Astrocyte of the spinal cord (primary cell): ENCODE results near the gene GPR37L1.
"Not testable (repeated sequence)": the region's sequence is repeated elsewhere in the genome, so short reads cannot be mapped to it uniquely, and the experiment has no call there.

Source experiments
- DNase-seq: peaks from one replicate; pipeline ENCODE4 v3.0.0; 2011; ENCODE audit warnings: low read depth, low spot score
- H3K4me3 ChIP-seq: 2 replicates; pipeline ENCODE4 v1.5.1; 2011; ENCODE audit warnings: low read depth, mild to moderate bottlenecking, low read length, moderate library complexity
- in situ Hi-C: cut with HindIII; loops from 2 replicates; pipeline ENCODE4 v1.10.0; 2017; ENCODE audit warnings: low sequenced_read_pairs
- TF ChIP-seq, protein P1 (sequence below): IDR thresholded peaks from 2 replicates; pipeline ENCODE4 v1.5.1; 2012; ENCODE audit warnings: low read depth, mild to moderate bottlenecking, low read length, inconsistent platforms

The GPR37L1 gene

DNA sequence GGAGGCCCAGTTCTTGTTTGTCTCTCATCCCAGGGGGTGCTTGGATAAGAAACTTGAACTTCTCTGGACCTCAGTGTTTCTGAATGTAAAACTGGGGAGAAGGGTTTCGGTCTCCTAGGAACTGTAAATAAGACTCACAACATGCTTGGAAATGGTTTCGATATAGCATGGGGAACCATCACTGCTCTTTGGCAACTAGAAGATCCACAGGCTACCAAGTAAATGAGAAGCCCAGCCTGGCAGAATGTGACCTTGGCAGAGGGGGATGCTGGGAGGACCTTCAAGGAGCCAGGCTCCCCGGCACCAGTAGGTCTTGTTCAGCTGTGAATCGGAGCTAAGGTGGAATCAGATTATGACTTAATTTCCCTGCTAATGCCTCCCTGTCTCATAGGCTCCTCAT, 18.1 kb downstream of the GPR37L1 start:
- no peak overlapping the region for H3K4me3 ChIP-seq
- TF ChIP-seq, protein P1, sequence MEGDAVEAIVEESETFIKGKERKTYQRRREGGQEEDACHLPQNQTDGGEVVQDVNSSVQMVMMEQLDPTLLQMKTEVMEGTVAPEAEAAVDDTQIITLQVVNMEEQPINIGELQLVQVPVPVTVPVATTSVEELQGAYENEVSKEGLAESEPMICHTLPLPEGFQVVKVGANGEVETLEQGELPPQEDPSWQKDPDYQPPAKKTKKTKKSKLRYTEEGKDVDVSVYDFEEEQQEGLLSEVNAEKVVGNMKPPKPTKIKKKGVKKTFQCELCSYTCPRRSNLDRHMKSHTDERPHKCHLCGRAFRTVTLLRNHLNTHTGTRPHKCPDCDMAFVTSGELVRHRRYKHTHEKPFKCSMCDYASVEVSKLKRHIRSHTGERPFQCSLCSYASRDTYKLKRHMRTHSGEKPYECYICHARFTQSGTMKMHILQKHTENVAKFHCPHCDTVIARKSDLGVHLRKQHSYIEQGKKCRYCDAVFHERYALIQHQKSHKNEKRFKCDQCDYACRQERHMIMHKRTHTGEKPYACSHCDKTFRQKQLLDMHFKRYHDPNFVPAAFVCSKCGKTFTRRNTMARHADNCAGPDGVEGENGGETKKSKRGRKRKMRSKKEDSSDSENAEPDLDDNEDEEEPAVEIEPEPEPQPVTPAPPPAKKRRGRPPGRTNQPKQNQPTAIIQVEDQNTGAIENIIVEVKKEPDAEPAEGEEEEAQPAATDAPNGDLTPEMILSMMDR: no peak
- no peak for DNase-seq
- in situ Hi-C loops: no loop called here

DNA sequence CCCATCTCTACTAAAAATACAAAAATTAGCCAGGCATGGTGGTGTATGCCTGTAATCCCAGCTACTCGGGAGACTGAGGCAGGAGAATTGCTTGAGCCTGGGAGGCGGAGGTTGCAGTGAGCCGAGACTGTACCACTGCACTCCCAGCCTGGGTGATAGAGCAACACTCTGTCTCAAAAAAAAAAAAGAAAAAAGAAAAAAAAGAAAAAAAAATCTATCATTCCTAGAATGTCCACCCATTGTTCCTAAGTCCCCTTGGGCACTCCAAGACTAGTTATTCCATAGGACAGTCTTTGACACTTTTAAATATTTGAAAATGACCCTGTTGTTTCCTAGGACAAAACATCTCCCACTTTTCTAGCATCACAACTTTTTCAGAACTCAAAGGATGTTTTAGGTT, 18.8 kb downstream of the GPR37L1 start:
- H3K4me3 ChIP-seq, in situ Hi-C loops, DNase-seq: not testable (repeated sequence)

DNA sequence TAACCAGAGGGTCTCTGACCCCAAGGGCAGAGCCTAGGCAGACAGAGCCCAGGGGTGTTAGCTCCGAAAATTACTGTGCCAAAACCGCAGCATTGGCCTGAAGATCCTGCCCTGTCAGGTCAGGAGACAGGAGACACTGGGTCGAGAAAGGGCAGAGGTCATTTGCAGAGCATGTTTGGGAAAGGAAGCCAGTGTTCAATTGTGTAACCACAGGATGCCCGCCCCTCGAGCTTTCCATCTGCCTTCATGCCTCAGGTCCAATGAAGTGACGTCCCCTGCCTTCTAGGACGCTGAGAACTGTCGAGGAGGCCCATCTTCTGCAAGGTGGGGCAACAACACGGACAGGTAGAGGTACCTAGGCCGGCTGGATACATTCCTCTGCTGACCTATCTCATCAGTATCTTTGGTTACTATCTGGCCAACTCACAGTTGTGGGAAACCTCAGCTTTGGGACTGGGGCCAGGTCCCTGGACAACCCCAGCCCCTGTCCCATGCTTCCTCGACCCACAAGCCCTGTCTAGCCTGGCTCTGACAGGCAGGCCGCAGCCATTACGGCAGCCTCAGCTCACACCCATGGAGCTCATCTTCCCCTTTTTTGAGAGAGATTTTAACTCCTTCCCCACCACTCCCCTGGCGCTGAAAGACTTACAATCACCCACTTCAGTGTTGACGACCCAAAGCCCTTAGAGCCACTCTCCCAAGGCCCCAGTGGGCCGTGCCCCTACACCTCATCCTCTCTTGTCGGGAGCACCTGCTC, 20.5 kb downstream of the GPR37L1 start:
- peak overlapping the region; percentile 87 for H3K4me3 ChIP-seq
- TF ChIP-seq, protein P1: no peak
- no peak for DNase-seq
- in situ Hi-C loops: no loop called here

DNA sequence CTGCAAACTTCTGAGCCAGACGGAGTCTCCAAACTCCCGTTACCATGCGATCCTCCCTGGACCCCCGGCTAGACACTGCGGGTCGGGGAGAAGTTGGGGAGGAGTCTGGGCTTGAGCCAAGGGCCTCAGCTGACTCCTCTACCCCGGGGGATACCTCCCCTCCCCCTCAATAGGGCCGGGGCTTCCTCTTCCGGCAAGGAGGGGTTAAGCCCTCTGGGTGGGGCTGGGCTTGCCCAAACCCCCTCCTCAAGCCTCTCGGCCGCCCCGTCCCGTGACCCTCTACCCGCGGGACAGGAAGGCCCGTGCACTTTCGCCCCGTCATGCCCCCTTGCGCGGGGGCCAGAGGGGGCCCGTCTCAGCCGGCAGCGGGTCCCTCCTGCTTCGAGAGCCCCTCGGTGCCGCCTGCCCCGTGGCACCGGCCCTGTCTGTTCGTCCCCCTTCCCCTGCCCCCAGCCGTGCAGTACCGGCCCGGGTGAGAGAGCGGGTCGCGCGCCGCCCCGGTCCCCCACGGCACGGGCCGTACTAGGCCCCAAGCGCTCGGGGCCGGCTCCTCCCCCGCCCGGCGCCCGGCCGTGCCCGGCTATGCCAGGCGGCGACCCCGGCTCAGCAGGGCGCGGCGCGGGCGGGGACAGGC, 21.2 kb downstream of the GPR37L1 start:
- H3K4me3 ChIP-seq: peak overlapping the region; percentile 87
- in situ Hi-C loops: no loop called here
- TF ChIP-seq, protein P1: no peak
- DNase-seq: peak; percentile 16

DNA sequence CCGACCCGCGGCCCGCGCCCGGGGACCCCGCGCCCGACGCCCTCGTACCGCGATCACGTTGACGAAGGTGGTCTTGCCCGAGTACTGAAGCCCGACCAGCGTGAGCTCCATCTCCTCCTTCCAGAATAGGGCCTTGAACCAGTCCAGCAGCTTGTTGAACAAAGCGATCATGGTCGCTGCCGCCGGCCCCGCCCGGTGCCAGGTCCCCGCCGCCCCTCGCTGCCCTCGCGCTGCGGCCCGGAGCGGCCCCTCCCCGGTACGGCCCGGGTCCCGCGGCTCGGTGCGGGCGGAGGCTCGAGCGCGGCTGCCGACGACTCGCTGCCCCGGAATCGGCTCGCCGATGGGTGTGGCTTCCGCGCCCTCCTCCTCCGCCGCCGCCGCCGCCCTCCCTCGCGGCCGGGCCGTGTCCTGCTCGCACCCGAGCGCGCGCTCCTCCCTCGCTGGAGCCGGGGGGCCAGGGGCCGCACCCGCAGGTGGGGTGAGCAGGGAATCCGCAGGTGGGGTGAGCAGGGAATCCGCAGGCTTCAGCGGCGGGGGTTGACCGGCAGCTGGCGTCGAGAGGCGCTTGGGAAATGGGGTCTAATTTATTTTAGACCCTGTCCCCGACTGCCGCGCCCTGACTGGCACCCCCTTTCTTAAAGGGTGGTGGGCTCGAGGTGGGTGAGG, 21.8 kb downstream of the GPR37L1 start, which contains the start of gene ARL8A:
Gene ARL8A (minus strand): TSS at position 336 of the 666 bp plus-strand sequence. CDS start 165 bp downstream, at position 171.
- H3K4me3 ChIP-seq: peak within 1 kb of the TSS; percentile 87
- in situ Hi-C loops: no loop called here
- TF ChIP-seq, protein P1: no peak
- peak; percentile 25 for DNase-seq

DNA sequence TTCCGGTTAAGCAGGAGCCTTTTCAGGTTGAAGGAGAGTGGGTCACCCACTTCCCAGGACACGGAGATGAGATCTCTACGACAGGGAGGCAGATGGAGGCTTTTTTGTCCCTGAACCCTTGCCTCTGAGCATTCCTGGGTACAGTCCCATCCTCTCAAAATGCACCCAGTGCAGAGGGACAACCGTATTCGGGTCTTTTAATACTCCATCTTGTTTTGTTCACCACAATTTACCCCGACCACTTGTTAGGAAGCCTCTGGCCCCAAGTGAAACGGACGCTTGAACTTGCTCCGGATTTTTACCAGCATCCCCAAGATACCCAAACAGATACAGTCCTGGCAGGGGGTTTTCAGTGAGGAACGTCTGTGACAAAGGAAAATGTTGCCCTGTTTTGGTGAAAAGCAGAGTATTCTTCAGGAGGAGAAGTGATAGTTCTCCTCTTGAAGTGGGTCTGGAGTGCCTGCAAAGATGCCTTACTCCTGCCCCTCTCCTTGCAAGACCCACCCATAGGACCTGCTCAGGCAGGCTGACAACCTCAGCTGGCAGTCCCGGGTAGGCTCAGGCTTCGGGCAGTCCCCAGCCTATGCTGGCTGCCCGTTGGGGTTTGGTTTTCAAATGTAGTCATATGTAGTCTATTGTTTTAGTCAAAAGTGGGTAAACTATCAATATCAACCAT, 22.5 kb downstream of the GPR37L1 start:
- TF ChIP-seq, protein P1: no peak
- peak overlapping the region; percentile 87 for H3K4me3 ChIP-seq
- in situ Hi-C loops: no loop called here
- DNase-seq: no peak

DNA sequence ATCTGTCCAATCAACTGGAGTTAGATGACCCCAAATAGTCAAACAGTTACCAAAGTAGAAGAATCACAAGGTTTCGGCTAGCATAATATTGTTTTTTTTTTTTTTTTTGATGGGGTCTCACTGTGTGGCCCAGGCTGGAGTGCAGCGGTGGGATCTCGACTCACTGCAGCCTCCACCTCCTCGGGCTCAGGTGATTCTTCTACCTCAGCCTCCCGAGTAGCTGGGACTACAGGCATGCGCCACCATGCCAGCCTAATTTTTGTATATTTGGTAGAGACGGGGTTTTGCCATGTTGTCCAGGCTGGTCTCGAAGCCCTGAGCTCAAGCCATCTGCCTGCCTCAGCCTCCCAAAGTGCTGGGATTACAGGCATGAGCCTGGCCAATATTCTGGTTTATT, 23.0 kb downstream of the GPR37L1 start:
- DNase-seq, H3K4me3 ChIP-seq, in situ Hi-C loops: not testable (repeated sequence)
